Measurements from ENCODE around the gene SRCIN1. TPM values are rescaled to one million over a fixed set of nuclear protein-coding genes. Genes with fewer than 3 reads are reported as not detected.

SRCIN1 gene
- total and polyA plus RNA-seq, 2 donors (not counting 1 experiment from before 2014, with no cell fraction given): 0.44 to 1.1 TPM

DNA sequence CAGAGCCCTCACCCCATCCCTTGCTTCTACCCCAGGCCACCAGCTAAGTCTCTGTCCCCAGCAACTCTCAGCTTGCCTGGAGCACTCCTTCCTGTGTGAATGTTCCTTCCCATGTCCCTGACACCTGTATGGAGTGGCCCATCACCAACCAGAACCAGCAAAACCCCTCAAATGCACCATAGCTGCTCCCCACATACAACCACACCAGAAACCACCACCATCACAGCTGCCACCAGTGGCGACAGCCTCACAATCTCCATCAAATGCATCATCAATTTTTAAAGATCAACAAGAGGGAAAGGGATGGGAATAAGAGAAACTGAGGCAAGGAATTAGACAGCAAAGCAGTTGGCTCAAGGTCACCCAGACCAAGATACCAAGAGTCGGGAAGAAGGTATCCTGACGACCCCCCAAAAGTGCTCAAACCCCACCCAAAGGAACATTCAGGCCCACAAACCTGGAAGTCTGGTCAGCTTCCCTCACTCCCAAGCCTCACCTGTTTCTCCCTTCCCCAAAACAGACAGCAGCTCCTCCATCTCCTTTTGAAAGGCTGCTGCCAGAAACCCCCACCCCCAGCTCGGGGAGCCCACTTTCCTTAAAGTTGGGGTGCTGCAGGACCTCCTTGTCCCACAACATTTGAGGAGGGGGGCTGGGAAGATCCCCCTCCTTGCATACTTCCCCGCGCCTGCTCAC lies 1.8 kb downstream of the SRCIN1 start:
- H3K27ac Mint-ChIP-seq: no peak overlapping the region
- Histone ChIP-seq H3K79me2 (ENCODE audit: control insufficient read depth, insufficient read depth, low read length) (no peaks in the 10 kb centered on the region), H4K20me1 (ENCODE audit: control insufficient read depth, insufficient read depth, low read length, poor library complexity, severe bottlenecking) (no peaks in the 10 kb centered on the region), H2AFZ (ENCODE audit: insufficient read depth, low read depth, low read length, poor library complexity, severe bottlenecking) (no peak overlapping the region), H3K36me3 (replicated peaks in 1 of 2; ENCODE audit: control extremely low read depth in 1 of 2, control insufficient read depth in 1 of 2, extremely low read depth in 1 of 2, insufficient read depth in 2 of 2, low read length in 1 of 2) (no peaks in the 10 kb centered on the region), H3K4me1 (ENCODE audit: control insufficient read depth in 2 of 2, insufficient read depth in 2 of 2, low read length in 2 of 2) (peaks cover 10 to 29% of the 10 kb centered on the region in 2 donors), H3K27me3 (replicated peaks in 1 of 4; ENCODE audit: control extremely low read depth in 1 of 4, control insufficient read depth in 3 of 4, insufficient read depth in 4 of 4, low read length in 3 of 4) (peaks cover 0 to 88% (median 41%) of the 10 kb centered on the region in 4 experiments), H3K9me3 (ENCODE audit: control extremely low read depth in 1 of 3, control insufficient read depth in 2 of 3, insufficient read depth in 1 of 3, low read length in 2 of 3) (peaks cover 0 to 16% (median 0%) of the 10 kb centered on the region in 3 donors), H3K27ac (ENCODE audit: low read length in 2 of 2) (no peak overlapping the region), H3K9ac (ENCODE audit: low read length) (no peak overlapping the region), H3K4me2 (replicated peaks; ENCODE audit: low read depth, low read length, poor library complexity, severe bottlenecking) (no peak overlapping the region), H3K4me3 (ENCODE audit: control extremely low read depth in 1 of 5, extremely low read depth in 1 of 5, insufficient read depth in 1 of 5, low read depth in 2 of 5, low read length in 4 of 5) (no peak overlapping the region)
- TF ChIP-seq CTCF (IDR thresholded peaks at IDR 0.05) (no peak), EZH2 (IDR thresholded peaks at IDR 0.05; ENCODE audit: borderline replicate concordance, insufficient read depth, low read depth, low read length, poor library complexity, severe bottlenecking) (no peak)
- peaks cover 70% of the 10 kb centered on the region for H3K27me3 Mint-ChIP-seq
- intact Hi-C loops (cut with micrococcal nuclease): no loop called here
- WGBS (ENCODE audit: insufficient coverage): 37% methylated on average over 2 of the region's 6 CpGs
- H3K9me3 Mint-ChIP-seq (ENCODE audit: insufficient read depth): no peaks in the 10 kb centered on the region
- ATAC-seq (ENCODE audit: low read depth) (no peak), DNase-seq (no peak)
- POLR2A ChIA-PET: interaction anchor here (0.6 to 0.8 kb wide), 3 partner anchors 13 to 71 kb away, joined by 3 to 7 read pairs (median 3); partner anchors contain the start of gene EPOP
- peaks cover 18% of the 10 kb centered on the region for H3K4me1 Mint-ChIP-seq
- CTCF ChIA-PET: interaction anchor here (1.3 to 5.7 kb wide), 2 partner anchors 22 to 45 kb away, joined by 3 to 27 read pairs; no protein-coding TSS in a partner anchor
- peak overlapping the region; percentile 49 for H3K4me3 Mint-ChIP-seq

Data from B cell (primary cell).